Activated T-helper 1 cell treated with anti-CD3 and anti-CD28 coated beads, Interleukin-12 subunit alpha, Interleukin-12 subunit beta, Interleukin-2, Interleukin-4 antibody, amounts not matched to agents 30 ng/mL and 10 ng/mL and 1 ng/mL, durations not matched to agents 14 hours and 24 hours and 36 hours (primary cell): ENCODE data around the gene SLC16A10. TPM values are rescaled to one million over a fixed set of nuclear protein-coding genes. Genes with fewer than 3 reads are reported as not detected.
A peak's percentile ranks its signal among the peaks of the same experiment; 100 is the strongest.

Experiments
- DNase-seq: peaks from one replicate; pipeline ENCODE4 v3.0.0; 2021; ENCODE audit warnings: low spot score
- H3K27ac Mint-ChIP-seq: one replicate; pipeline ENCODE4 v1.8.0; 2021; ENCODE audit warnings: mild to moderate bottlenecking, mixed read lengths
- H3K27me3 Mint-ChIP-seq: one replicate; pipeline ENCODE4 v1.8.0; 2022; ENCODE audit warnings: mild to moderate bottlenecking, moderate library complexity, mixed read lengths; ENCODE audit not compliant: insufficient read depth
- H3K36me3 Mint-ChIP-seq: one replicate; pipeline ENCODE4 v1.8.0; 2021; ENCODE audit warnings: low read depth, mixed read lengths
- H3K4me1 Mint-ChIP-seq: one replicate; pipeline ENCODE4 v1.8.0; 2021; ENCODE audit warnings: low read depth, mixed read lengths
- H3K4me3 Mint-ChIP-seq: one replicate; pipeline ENCODE4 v1.8.0; 2021; ENCODE audit warnings: mild to moderate bottlenecking, moderate library complexity, mixed read lengths
- H3K9me3 Mint-ChIP-seq: one replicate; pipeline ENCODE4 v1.8.0; 2021; ENCODE audit warnings: mixed read lengths
- intact Hi-C: fragments of 100-400 bp; cut with micrococcal nuclease; formaldehyde crosslinking; loops from one replicate; pipeline ENCODE4 v1.15.1; 2024
- total RNA-seq: library from RNA; stranded (reverse); gene quantifications from 2 replicates; pipeline ENCODE4 v1.2.3, GENCODE V29; 2022

Gene SLC16A10
- total RNA-seq, 1 donor from 2014 or later: 2.8 TPM

DNA sequence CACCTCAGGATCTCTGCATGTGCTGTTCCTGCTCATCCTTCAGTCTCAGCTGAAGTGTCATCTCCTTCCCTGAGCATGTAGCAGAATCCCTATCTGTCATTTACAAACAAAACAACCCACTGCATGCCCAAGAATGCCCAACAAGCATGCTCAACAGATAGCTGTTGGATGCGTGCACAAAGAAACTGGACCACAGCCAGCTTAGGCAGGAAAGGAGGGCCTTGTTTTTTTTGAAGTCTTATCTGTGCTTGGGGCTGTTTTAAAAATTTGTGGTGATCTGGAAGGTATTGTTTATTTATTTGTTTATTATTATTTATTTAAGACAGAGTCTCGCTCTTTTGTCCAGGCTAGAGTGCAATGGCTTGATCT, 18.5 kb upstream of the SLC16A10 start:
- intact Hi-C loops: no loop called here
- H3K4me1 Mint-ChIP-seq: no peaks in the 10 kb centered on the region
- peaks cover 12% of the 10 kb centered on the region for H3K27me3 Mint-ChIP-seq
- peaks cover 5% of the 10 kb centered on the region for H3K9me3 Mint-ChIP-seq
- no peak for DNase-seq
- H3K36me3 Mint-ChIP-seq: no peaks in the 10 kb centered on the region
- H3K27ac Mint-ChIP-seq: no peak overlapping the region
- H3K4me3 Mint-ChIP-seq: no peak overlapping the region

DNA sequence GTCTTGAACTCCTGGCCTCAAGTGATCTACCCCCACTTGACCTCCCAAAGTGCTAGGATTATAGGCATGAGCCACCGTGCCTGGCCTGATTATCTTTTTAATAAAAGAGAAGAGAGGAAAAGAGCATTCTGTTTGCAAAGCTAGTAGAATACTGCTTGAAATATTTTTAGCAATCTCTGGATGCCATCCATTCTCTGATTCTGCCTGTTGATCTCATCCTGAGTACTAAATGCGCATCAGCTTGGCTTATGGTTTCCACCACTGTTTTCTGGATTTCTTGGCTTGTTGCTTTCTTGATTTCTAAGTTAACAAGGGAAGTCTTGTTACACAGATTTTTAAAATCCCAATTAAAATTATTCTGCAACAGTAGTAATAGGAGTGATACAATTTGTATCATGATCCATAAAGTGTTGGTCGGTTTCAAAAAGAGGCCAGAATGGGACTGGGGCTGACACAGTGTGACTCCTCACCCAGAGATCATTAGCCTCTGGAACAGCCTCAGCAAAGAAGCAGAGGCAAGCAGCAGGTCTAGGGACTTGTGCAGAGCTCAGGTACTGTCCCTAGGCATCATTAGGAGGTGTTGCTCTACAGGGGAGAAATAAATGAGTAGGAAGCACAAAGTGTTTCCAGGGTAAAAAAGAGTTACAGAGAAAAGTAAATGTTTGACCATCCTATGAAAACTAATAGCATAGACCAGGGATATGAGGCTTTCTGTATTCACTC, 17.8 kb upstream of the SLC16A10 start:
- no peaks in the 10 kb centered on the region for H3K9me3 Mint-ChIP-seq
- no peak overlapping the region for H3K4me3 Mint-ChIP-seq
- DNase-seq: no peak
- H3K27me3 Mint-ChIP-seq: peaks cover 18% of the 10 kb centered on the region
- H3K27ac Mint-ChIP-seq: no peak overlapping the region
- intact Hi-C loops: no loop called here
- H3K36me3 Mint-ChIP-seq: no peaks in the 10 kb centered on the region
- no peaks in the 10 kb centered on the region for H3K4me1 Mint-ChIP-seq

DNA sequence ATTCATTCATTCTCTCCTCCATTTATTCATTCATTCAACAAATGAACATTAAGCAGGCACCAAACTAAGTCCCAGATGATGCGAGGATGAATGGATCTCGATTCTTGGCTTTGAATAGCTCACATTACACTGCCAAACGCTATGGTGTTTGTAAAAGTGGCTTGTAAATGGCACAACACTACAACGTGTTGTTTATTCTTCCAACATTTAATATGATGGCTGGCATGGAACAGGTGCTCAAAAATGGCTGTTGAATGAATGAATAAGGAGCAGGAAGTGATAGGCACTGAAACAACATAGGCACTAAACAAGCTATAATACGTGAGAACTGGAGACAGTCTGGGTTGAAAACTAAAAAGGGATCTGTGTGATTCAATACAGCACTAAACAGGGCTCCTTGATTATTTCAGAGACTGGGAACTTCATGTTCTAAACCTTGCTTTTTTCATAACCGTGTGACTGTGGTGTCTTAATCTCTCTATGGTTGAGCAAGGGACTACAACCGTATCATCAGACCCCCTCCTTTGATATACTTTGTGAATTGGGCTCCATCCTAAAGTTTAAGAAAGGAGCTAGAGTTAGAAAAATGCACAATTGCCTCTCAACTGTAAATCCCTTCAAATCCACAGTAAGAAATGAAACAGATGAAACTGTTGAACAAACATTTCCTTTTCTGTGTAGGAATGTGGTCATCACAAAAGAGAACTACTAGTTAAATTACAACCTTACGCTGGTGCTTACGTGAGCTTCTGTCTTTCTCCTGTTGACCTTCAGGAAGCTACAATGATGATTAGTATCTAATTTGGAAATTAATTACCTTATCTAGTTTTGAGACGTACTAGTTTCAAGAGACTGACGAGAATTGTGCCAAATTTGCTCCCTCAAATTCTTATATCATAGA, 16.9 kb upstream of the SLC16A10 start:
- H3K4me3 Mint-ChIP-seq: no peak overlapping the region
- no peaks in the 10 kb centered on the region for H3K36me3 Mint-ChIP-seq
- H3K4me1 Mint-ChIP-seq: no peaks in the 10 kb centered on the region
- no peak for DNase-seq
- H3K9me3 Mint-ChIP-seq: no peaks in the 10 kb centered on the region
- H3K27me3 Mint-ChIP-seq: peaks cover 20% of the 10 kb centered on the region
- no peak overlapping the region for H3K27ac Mint-ChIP-seq
- intact Hi-C loops: no loop called here

DNA sequence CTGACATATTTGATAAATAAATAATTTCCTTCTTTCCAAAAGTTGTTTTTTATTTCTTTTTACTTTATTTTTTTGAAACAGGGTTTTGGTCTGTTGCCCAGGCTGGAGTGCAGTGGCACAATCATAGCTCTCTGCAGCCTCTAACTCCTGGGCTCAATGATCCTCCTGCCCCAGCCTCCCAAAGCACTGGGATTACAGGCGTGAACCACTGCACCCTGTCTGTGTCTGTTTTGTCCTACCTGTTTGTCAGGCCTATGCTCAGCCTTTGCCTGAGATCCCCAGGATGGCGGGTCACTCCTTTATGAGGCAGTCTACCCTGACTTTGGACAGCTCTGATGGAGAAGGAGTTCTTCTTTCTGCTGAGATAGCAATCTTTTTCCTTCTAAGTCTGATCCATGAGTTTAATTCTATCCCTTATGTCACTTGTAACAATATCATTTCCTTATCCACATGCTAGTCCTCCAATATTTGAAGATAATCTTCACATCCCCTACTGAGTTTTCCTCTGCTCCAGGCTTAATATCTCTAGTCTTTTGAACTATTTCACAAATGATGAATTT, 14.4 kb upstream of the SLC16A10 start:
- Mint-ChIP-seq H3K4me3 (no peak overlapping the region), H3K36me3 (no peaks in the 10 kb centered on the region), H3K27me3 (peaks cover 22% of the 10 kb centered on the region), H3K27ac (no peak overlapping the region), H3K9me3 (no peaks in the 10 kb centered on the region), H3K4me1 (no peaks in the 10 kb centered on the region)
- intact Hi-C loops: no loop called here
- DNase-seq: no peak

DNA sequence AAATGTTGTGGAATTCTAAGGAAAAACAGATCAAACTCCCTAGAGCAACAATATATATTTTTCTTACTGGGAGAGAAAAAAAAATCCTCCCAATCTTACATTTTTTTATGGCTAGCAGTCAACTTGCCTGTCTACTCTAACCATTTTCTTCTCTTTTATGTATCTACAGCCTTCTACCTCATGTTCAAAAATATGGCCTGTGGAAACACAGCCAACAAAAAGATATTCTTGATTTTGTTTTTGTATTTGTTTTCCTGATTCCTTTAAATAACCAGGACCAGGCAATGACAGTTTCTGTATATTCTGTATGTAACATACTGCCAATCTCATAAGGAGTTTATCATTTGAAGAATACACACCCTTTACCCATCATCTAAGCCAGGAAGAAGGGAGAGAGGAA, 13.0 kb upstream of the SLC16A10 start:
- Mint-ChIP-seq H3K9me3 (no peaks in the 10 kb centered on the region), H3K4me1 (no peaks in the 10 kb centered on the region), H3K36me3 (no peaks in the 10 kb centered on the region), H3K27me3 (peaks cover 29% of the 10 kb centered on the region), H3K27ac (no peak overlapping the region), H3K4me3 (no peak overlapping the region)
- DNase-seq: no peak
- intact Hi-C loops: no loop called here

DNA sequence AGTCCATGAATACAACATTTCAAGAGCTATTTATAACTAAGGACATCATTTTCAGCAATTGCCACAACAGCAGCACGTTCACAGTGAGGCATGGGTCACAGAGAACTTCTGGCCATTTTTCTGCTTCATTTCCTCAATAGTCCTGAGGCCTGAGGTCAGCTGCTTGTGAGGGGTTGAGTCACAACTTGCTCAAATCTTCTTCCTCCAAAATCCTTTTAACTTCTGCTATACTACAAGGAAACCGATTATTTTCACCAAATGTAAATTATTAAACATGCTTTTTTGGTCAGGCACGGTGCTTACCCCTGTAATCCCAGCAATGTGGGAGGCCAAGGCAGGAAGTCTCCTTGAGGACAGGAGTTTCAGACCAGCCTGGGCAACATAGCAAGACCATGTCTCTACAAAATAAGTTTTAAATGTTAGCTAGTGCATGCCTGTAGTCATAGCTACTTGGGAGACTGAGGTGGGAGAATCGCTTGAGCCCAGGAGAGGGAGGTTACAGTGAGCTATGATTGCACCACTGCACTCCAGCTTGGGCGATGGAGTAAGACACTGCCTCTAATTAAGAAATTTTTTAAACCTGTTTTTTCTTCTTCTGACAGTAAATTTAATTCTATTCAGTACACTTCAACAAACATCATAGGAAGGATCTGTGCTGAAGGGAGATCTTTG, 11.1 kb upstream of the SLC16A10 start:
- H3K9me3 Mint-ChIP-seq: no peaks in the 10 kb centered on the region
- intact Hi-C loops: no loop called here
- no peaks in the 10 kb centered on the region for H3K36me3 Mint-ChIP-seq
- no peak for DNase-seq
- no peaks in the 10 kb centered on the region for H3K4me1 Mint-ChIP-seq
- H3K4me3 Mint-ChIP-seq: no peak overlapping the region
- H3K27me3 Mint-ChIP-seq: peaks cover 30% of the 10 kb centered on the region
- H3K27ac Mint-ChIP-seq: no peak overlapping the region

DNA sequence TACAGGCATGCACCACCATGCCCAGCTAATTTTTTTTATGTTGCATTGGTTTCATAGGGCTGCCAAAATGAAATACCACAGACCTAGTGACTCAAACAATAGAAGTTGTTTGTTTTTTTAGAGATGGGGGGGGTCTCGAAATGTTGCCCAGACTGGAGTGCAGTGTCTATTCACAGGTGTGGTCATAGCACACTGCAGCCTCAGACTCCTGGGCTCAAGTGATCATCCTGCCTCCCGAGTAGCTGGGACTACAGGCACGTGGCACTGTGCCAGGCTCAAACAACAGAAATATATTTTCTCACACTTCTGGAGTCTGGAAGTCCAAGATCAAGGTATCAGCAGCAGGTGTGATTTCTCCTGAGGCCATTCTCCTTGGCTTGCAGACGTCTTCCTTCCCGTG, 6.6 kb upstream of the SLC16A10 start:
- no peak overlapping the region for H3K27ac Mint-ChIP-seq
- no peaks in the 10 kb centered on the region for H3K9me3 Mint-ChIP-seq
- intact Hi-C loops: no loop called here
- H3K27me3 Mint-ChIP-seq: peaks cover 13% of the 10 kb centered on the region
- DNase-seq: no peak
- no peaks in the 10 kb centered on the region for H3K36me3 Mint-ChIP-seq
- H3K4me1 Mint-ChIP-seq: no peaks in the 10 kb centered on the region
- no peak overlapping the region for H3K4me3 Mint-ChIP-seq

DNA sequence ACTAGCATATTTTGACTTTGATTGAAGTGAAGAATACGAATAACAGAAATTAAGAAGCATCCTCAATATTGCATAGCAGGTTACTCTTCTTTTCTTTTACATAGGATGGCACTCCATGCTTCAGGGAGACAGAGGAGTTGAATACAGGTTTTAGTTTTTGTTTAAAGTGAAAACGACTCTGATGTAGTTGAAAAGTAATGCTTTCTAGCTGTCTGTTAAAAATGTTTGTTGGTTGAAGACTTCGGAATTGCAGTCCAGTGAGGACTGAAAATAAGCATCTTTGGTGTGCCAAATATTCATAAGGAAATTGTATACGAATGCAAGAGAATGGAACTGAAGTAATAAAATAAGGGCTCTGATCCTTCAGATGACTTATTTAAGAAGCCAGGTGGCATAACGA, 618 bp upstream of the SLC16A10 start:
- Mint-ChIP-seq H3K27ac (peak overlapping the region; percentile 2), H3K4me1 (peaks cover 25% of the 10 kb centered on the region), H3K9me3 (no peaks in the 10 kb centered on the region), H3K36me3 (no peaks in the 10 kb centered on the region), H3K4me3 (peak overlapping the region; percentile 70), H3K27me3 (peaks cover 14% of the 10 kb centered on the region)
- intact Hi-C loops: loop anchor here (1.0 to 5.0 kb wide), 3 partner anchors 124 to 396 kb away; partner anchors contain the start of gene REV3L
- DNase-seq: no peak

DNA sequence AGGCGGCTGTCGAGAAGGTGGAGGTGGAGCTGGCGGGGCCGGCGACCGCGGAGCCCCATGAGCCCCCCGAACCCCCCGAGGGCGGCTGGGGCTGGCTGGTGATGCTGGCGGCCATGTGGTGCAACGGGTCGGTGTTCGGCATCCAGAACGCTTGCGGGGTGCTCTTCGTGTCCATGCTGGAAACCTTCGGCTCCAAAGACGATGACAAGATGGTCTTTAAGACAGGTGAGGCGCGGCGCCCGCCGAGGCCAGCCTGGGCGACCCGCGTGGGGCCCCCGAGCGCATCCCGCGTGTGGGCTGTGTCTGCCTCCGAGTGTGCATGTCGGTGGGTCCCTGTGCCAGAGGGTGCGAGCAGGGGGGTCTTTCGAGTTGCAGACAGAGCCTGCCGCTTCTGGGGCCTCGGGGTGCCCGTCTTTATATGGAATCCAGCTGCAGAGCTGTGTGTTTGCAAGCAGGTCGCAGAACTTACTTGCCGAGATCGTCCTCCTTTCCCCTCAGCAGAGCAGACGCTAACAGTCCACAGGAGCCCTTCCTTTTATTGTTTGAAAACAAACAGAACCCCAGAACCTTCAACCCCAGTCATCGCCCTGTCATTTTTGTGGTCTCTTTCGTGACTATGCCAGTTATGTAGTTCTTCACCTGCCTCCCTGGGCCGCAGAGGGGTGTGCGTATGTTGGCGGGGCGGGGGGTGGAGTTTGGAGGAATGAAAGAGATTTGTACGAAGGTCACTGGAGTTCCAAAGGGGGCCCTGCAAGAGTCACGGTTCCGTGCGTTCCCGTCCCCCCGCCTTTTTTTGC, 766 bp downstream of the SLC16A10 start:
- intact Hi-C loops: loop anchor here (1.0 to 5.0 kb wide), 4 partner anchors 105 to 394 kb away; partner anchors contain the start of genes REV3L and RPF2
- H3K9me3 Mint-ChIP-seq: no peaks in the 10 kb centered on the region
- H3K27ac Mint-ChIP-seq: peak overlapping the region; percentile 18
- no peaks in the 10 kb centered on the region for H3K36me3 Mint-ChIP-seq
- peaks cover 25% of the 10 kb centered on the region for H3K4me1 Mint-ChIP-seq
- H3K4me3 Mint-ChIP-seq: peak overlapping the region; percentile 88
- peaks cover 14% of the 10 kb centered on the region for H3K27me3 Mint-ChIP-seq
- DNase-seq: peak; percentile 24

DNA sequence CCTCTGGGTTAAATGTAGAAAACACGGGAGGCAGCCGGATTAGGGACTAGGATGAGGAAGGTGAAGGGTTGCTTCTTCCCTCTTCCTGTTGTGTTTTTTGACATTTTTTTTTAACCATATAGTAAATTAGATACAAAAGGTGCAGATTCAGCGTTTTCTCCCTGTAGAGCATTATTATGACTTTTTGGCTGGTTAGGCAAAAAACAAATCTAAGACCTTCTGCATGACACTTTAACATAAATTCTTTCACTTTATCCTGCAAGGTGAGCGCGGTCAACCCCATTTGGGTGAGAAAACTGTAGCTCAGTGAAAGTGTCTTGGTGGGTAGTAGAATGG, 1.3 kb downstream of the SLC16A10 start:
- no peak for DNase-seq
- H3K36me3 Mint-ChIP-seq: no peaks in the 10 kb centered on the region
- H3K9me3 Mint-ChIP-seq: no peaks in the 10 kb centered on the region
- peaks cover 25% of the 10 kb centered on the region for H3K4me1 Mint-ChIP-seq
- H3K27ac Mint-ChIP-seq: peak overlapping the region; percentile 18
- intact Hi-C loops: loop anchor here (2.0 to 5.0 kb wide), 2 partner anchors 106 to 394 kb away; partner anchors contain the start of genes REV3L and RPF2
- peaks cover 14% of the 10 kb centered on the region for H3K27me3 Mint-ChIP-seq
- H3K4me3 Mint-ChIP-seq: peak overlapping the region; percentile 88

DNA sequence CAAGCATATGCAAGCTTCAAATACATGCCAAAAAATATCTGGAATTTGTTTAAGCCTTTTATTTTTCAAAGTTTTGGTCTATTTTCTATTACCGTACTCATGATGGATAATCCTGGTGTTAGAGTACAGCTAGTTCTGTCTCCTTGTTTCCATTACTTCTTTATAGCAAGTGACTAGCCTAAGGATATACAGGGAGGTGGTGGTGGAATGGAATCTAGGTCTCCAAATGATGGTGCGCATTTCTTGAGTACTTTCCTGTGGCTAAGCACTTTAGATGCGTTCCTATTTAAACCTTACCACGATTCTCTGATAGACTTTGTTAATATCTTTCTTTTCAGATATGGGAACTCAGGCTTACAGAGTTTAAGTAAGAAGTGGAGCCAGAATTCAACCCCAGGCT, 3.5 kb downstream of the SLC16A10 start:
- H3K9me3 Mint-ChIP-seq: no peaks in the 10 kb centered on the region
- H3K27me3 Mint-ChIP-seq: peaks cover 14% of the 10 kb centered on the region
- H3K4me3 Mint-ChIP-seq: no peak overlapping the region
- DNase-seq: no peak
- peaks cover 25% of the 10 kb centered on the region for H3K4me1 Mint-ChIP-seq
- H3K27ac Mint-ChIP-seq: no peak overlapping the region
- intact Hi-C loops: no loop called here
- H3K36me3 Mint-ChIP-seq: no peaks in the 10 kb centered on the region

DNA sequence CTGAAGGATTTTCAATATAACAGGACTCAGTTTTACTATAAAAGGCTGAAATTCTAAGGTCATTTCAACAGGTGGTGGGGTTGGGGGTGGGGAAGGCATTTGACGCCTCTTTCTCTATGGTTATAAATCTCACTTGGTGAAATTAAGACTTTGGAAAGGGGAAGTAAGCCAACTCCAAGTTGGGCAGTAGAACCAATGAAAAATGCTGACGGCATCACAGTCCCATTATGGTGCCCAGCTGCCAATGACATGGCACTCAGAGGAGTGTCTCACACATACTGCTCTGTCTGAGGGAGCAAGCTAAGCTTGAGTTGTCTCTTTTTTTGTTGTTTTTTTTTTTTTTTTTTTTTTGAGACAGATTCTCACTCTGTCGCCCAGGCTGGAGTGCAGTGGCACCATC, 4.7 kb downstream of the SLC16A10 start:
- Mint-ChIP-seq H3K4me3 (no peak overlapping the region), H3K27me3 (peaks cover 11% of the 10 kb centered on the region), H3K27ac (no peak overlapping the region), H3K9me3 (no peaks in the 10 kb centered on the region), H3K4me1 (peaks cover 19% of the 10 kb centered on the region), H3K36me3 (no peaks in the 10 kb centered on the region)
- intact Hi-C loops: no loop called here
- no peak for DNase-seq
